Cardiac fibroblast (primary cell): Measurements from ENCODE around the gene FARSA.
A peak's percentile ranks its signal among the peaks of the same experiment; 100 is the strongest.
"Not testable (repeated sequence)": the region's sequence is repeated elsewhere in the genome, so short reads cannot be mapped to it uniquely, and the experiment has no call there.

Experiments used
- DNase-seq, 2 donors: peaks; one replicate each; pipeline versions ENCODE4 v3.0.0 to v3.0.0-alpha.2; 2010; ENCODE audit warnings: low read depth in 2 of 2
- H3K4me3 ChIP-seq, 2 donors: replicated peaks in 1 of 2; 1 replicate in 1 of 2; 2 replicates in 1 of 2; pipeline ENCODE4 v1.5.1; 2011; ENCODE audit warnings: low read depth in 2 of 2, low read length in 2 of 2, mild to moderate bottlenecking in 2 of 2, moderate library complexity in 1 of 2
- CTCF ChIP-seq: IDR thresholded peaks from one replicate; pipeline ENCODE4 v1.5.1; 2011; ENCODE audit warnings: low read depth, mild to moderate bottlenecking, low read length, inconsistent platforms

The FARSA gene

GRCh38 chr19:12933287-12934072 lies at the start of gene FARSA:
FARSA (minus strand) TSS chr19:12933711; CDS start chr19:12933696, 15 bp downstream.
- no peak for TF ChIP-seq CTCF
- DNase-seq, result peak; percentile 92
- H3K4me3 ChIP-seq, result peak within 1 kb of the TSS; percentile 98 to 99

GRCh38 chr19:12983091-12983490 lies 49.6 kb upstream of the FARSA start:
- peak overlapping the region in 1 of 2 donors; percentile 41 for H3K4me3 ChIP-seq
- TF ChIP-seq CTCF, result no peak
- no peak for DNase-seq

GRCh38 chr19:12982648-12983047 lies 49.1 kb upstream of the FARSA start:
- no peak for TF ChIP-seq CTCF
- no peak overlapping the region for H3K4me3 ChIP-seq
- DNase-seq, result no peak

GRCh38 chr19:12979974-12980373 lies 46.5 kb upstream of the FARSA start:
- no peak for DNase-seq
- no peak for TF ChIP-seq CTCF
- H3K4me3 ChIP-seq, result no peak overlapping the region

- not testable (repeated sequence) for DNase-seq, H3K4me3 ChIP-seq
These were observed 42.6 kb upstream of the FARSA start for GRCh38 chr19:12976109-12976508.

- no peak for DNase-seq
- H3K4me3 ChIP-seq, result no peak overlapping the region
- TF ChIP-seq CTCF, result no peak
These were observed 41.8 kb upstream of the FARSA start for GRCh38 chr19:12975221-12975741.

GRCh38 chr19:12974301-12975220 lies 41.0 kb upstream of the FARSA start:
- TF ChIP-seq CTCF, result no peak
- no peak for DNase-seq
- no peak overlapping the region for H3K4me3 ChIP-seq
